Spleen (tissue), 11 donors: Measurements from ENCODE around the gene RSPH9. TPM values are rescaled to one million over a fixed set of nuclear protein-coding genes. Genes with fewer than 3 reads are reported as not detected.

ENCODE experiments used
- DNase-seq: peaks from one replicate; pipeline ENCODE4 v3.0.0-alpha.2; 2020
- H3K27ac ChIP-seq, 8 donors: fragments of 200-600 bp; sonication (generic) in 7 of 8; 1 replicate in 4 of 8; 2 replicates in 4 of 8; pipeline versions ENCODE4 v1.5.0 to v1.8.0; 2016 to 2021; ENCODE audit warnings: inconsistent platforms in 4 of 8, mild to moderate bottlenecking in 4 of 8, moderate library complexity in 1 of 8
- H3K27me3 ChIP-seq, 7 donors: fragments of 200-600 bp; sonication (generic) in 6 of 7; replicated peaks in 1 of 7; 1 replicate in 4 of 7; 2 replicates in 3 of 7; pipeline versions ENCODE4 v1.5.0 to v1.8.0; 2016 to 2021; ENCODE audit warnings: inconsistent platforms in 3 of 7, mild to moderate bottlenecking in 1 of 7
- H3K36me3 ChIP-seq, 6 donors: fragments of 200-600 bp; sonication (generic) in 5 of 6; 1 replicate in 4 of 6; 2 replicates in 2 of 6; pipeline versions ENCODE4 v1.5.0 to v1.8.0; 2016 to 2021; ENCODE audit warnings: inconsistent platforms in 2 of 6
- H3K4me1 ChIP-seq, 6 donors: fragments of 200-600 bp; sonication (generic) in 5 of 6; 1 replicate in 3 of 6; 2 replicates in 3 of 6; pipeline versions ENCODE4 v1.5.0 to v1.8.0; 2016 to 2021; ENCODE audit warnings: inconsistent platforms in 3 of 6
- H3K4me3 ChIP-seq, 8 donors: fragments of 200-600 bp; sonication (generic) in 7 of 8; 1 replicate in 4 of 8; 2 replicates in 4 of 8; pipeline versions ENCODE4 v1.5.0 to v1.8.0; 2016 to 2021; ENCODE audit warnings: inconsistent platforms in 4 of 8, mild to moderate bottlenecking in 4 of 8, moderate library complexity in 2 of 8
- H3K9me3 ChIP-seq, 8 donors: fragments of 200-600 bp; sonication (generic) in 7 of 8; 1 replicate in 4 of 8; 2 replicates in 4 of 8; pipeline versions ENCODE4 v1.5.0 to v1.8.0; 2016 to 2021; ENCODE audit warnings: inconsistent platforms in 4 of 8
- POLR2A ChIP-seq, 3 donors: fragments of 450-650 bp; IDR thresholded peaks; one replicate each; pipeline ENCODE4 v1.5.1; 2017; ENCODE audit warnings: antibody characterized with exemption in 3 of 3, mild to moderate bottlenecking in 1 of 3
- POLR2AphosphoS5 ChIP-seq, 3 donors: sonication (generic); formaldehyde crosslinking; IDR thresholded peaks; one replicate each; pipeline ENCODE4 v1.5.1; 2017; ENCODE audit warnings: antibody characterized with exemption in 3 of 3
- WGBS, 5 donors: extraction: QIAGEN DNeasy Blood & Tissue Kit in 3 of 5; methylation state at CpG; one replicate each; pipeline versions ENCODE4 v1.1.5 to v1.1.7; 2013 to 2018; 5-methylcytosine and 5-hydroxymethylcytosine counted together
- intact Hi-C: fragments of 100-400 bp; cut with DNase I; formaldehyde crosslinking; loops from one replicate; pipeline ENCODE4 v1.15.0; 2023; ENCODE audit warnings: low total_unique reads
- polyA plus RNA-seq, 3 donors: library from polyadenylated mRNA; stranded (reverse); fragments of 200-250 nt; gene quantifications; one replicate each; pipeline ENCODE4 v1.2.1, GENCODE V29; 2013
- total RNA-seq, 7 donors: library from RNA; depleted of rRNA in 3 of 7; stranded (reverse); fragments of >200 nt in 3 of 7; fragmentation: NEBNext Ultra II Directional in 4 of 7; extraction: Animal tissue kit (Norgen Biotek cat#: 25700) in 4 of 7; gene quantifications; one replicate each; pipeline versions ENCODE4 v1.1.0 to v1.2.1, GENCODE V29; 2016 to 2021
- TF ChIP-seq, protein P1 (sequence below), 11 experiments: fragments of 200-600 bp in 7 of 11; fragments of 450-650 bp in 4 of 11; sonication (generic) in 4 of 11; IDR thresholded peaks in 8 of 11; conservative IDR thresholded peaks in 3 of 11; 1 replicate in 7 of 11; 2 replicates in 4 of 11; pipeline versions ENCODE4 v1.4.0 to v1.8.0; 2016 to 2021; ENCODE audit warnings: antibody characterized with exemption in 11 of 11, inconsistent platforms in 4 of 11, mild to moderate bottlenecking in 1 of 11
- donor health status: healthy with polysubstance abuse.
- donor health status: DM: no; HTN: no; CAD: no; lungs with moderate emphysema.
- donor health status: DM: no; HTN: no; CAD: no.
- donor health status: Bipolar disorder and iron deficiency.
- donor health status: healthy.
- donor health status: DM: no; HTN: no; CAD: no.
- donor health status: DM: yes; HTN: yes; CAD: no.

The RSPH9 gene
- total and polyA plus RNA-seq, 10 donors: 0.17 to 0.63 (median 0.20) TPM; not detected in 3

DNA sequence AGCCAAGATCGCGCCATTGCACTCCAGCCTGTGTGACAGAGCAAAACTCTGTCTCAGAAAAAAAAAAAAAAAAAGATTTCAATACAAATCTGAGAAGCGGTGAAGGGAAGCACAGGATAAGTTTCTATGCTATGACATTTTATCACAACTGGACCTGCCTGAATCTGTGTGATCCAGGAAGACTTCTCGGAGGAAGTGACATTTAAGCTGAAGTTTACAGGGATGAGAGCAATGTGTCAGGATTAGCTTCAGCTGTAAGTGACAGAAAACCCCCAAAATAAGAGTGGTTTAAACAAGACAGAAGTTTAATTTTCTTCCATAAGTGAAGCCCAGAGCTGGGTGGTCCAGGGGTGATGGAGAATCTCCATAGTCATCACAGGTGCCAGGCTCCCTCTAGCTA lies 76.2 kb downstream of the RSPH9 start:
- H3K4me3 ChIP-seq: no peak overlapping the region
- WGBS, 5 donors: 86 to 100% (median 88%) methylated on average over 4 of the region's 4 CpGs
- H3K9me3 ChIP-seq: no peaks in the 10 kb centered on the region
- TF ChIP-seq, protein P1, sequence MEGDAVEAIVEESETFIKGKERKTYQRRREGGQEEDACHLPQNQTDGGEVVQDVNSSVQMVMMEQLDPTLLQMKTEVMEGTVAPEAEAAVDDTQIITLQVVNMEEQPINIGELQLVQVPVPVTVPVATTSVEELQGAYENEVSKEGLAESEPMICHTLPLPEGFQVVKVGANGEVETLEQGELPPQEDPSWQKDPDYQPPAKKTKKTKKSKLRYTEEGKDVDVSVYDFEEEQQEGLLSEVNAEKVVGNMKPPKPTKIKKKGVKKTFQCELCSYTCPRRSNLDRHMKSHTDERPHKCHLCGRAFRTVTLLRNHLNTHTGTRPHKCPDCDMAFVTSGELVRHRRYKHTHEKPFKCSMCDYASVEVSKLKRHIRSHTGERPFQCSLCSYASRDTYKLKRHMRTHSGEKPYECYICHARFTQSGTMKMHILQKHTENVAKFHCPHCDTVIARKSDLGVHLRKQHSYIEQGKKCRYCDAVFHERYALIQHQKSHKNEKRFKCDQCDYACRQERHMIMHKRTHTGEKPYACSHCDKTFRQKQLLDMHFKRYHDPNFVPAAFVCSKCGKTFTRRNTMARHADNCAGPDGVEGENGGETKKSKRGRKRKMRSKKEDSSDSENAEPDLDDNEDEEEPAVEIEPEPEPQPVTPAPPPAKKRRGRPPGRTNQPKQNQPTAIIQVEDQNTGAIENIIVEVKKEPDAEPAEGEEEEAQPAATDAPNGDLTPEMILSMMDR (IDR thresholded peaks at IDR 0.05 in 8 of 11, conservative IDR thresholded peaks at IDR 0.05 in 3 of 11): no peak
- no peak for TF ChIP-seq POLR2A (IDR thresholded peaks at IDR 0.05)
- TF ChIP-seq POLR2AphosphoS5 (IDR thresholded peaks at IDR 0.05): no peak
- H3K4me1 ChIP-seq: peaks cover 15 to 38% (median 27%) of the 10 kb centered on the region in 6 donors
- intact Hi-C loops: loop anchor here (5.0 kb wide), 1 partner anchor 356 kb away; no protein-coding TSS in a partner anchor
- DNase-seq: no peak
- no peak overlapping the region for H3K27ac ChIP-seq
- H3K27me3 ChIP-seq: peaks cover 0 to 14% (median 0%) of the 10 kb centered on the region in 7 donors
- no peaks in the 10 kb centered on the region for H3K36me3 ChIP-seq

Other genes starting within 250 kb of the RSPH9 start
- gene ABCC10, start 217.5 kb upstream of the RSPH9 start, total RNA-seq: 10 to 100 TPM; 19.4 to 52.6 (median 35.0) TPM
- gene ABCC10, start 217.5 kb upstream of the RSPH9 start, polyA plus RNA-seq: 10 to 100 TPM; 13.1 to 28.6 (median 28.5) TPM
- gene DLK2, start 189.5 kb upstream of the RSPH9 start, total RNA-seq: under 1 TPM in 5 of 7 donors, not detected in 2; 0.38 to 0.68 (median 0.54) TPM
- under 1 TPM; 0.12 to 0.26 (median 0.17) TPM for gene DLK2, start 189.5 kb upstream of the RSPH9 start, polyA plus RNA-seq
- gene TJAP1, start 167.5 kb upstream of the RSPH9 start, total RNA-seq: 10 to 100 TPM; 32.1 to 40.0 (median 37.7) TPM
- 10 to 100 TPM; 13.5 to 32.1 (median 27.4) TPM for gene TJAP1, start 167.5 kb upstream of the RSPH9 start, polyA plus RNA-seq
- gene LRRC73, start 134.7 kb upstream of the RSPH9 start, total RNA-seq: 1 to 10 TPM in 2 of 7 donors, under 1 TPM in 5; 0.54 to 1.3 (median 0.76) TPM
- under 1 TPM; 0.11 to 0.19 (median 0.11) TPM for gene LRRC73, start 134.7 kb upstream of the RSPH9 start, polyA plus RNA-seq
- gene YIPF3, start 128.1 kb upstream of the RSPH9 start, total RNA-seq: 10 to 100 TPM; 57.0 to 80.1 (median 71.1) TPM
- gene YIPF3, start 128.1 kb upstream of the RSPH9 start, polyA plus RNA-seq: 10 to 100 TPM; 38.0 to 49.9 (median 38.4) TPM
- gene POLR1C, start 127.9 kb upstream of the RSPH9 start, total RNA-seq: 10 to 100 TPM; 24.1 to 32.6 (median 28.1) TPM
- gene POLR1C, start 127.9 kb upstream of the RSPH9 start, polyA plus RNA-seq: 10 to 100 TPM; 27.9 to 30.1 (median 29.1) TPM
- 10 to 100 TPM; 20.4 to 33.1 (median 24.8) TPM for gene XPO5, start 69.0 kb upstream of the RSPH9 start, total RNA-seq
- gene XPO5, start 69.0 kb upstream of the RSPH9 start, polyA plus RNA-seq: 1 to 10 TPM; 7.1 to 9.4 (median 8.2) TPM
- gene POLH, start 68.9 kb upstream of the RSPH9 start, total RNA-seq: 10 to 100 TPM; 10.5 to 23.0 (median 12.9) TPM
- 1 to 10 TPM; 4.1 to 5.2 (median 4.4) TPM for gene POLH, start 68.9 kb upstream of the RSPH9 start, polyA plus RNA-seq
- gene GTPBP2, start 15.8 kb upstream of the RSPH9 start, total RNA-seq: 100 to 1,000 TPM in 1 of 7 donors, 10 to 100 TPM in 6; 56.8 to 100 (median 72.0) TPM
- 10 to 100 TPM; 29.6 to 52.3 (median 43.9) TPM for gene GTPBP2, start 15.8 kb upstream of the RSPH9 start, polyA plus RNA-seq
- 10 to 100 TPM; 18.9 to 33.4 (median 22.2) TPM for gene MAD2L1BP, start 9.2 kb upstream of the RSPH9 start, total RNA-seq
- 10 to 100 TPM; 19.0 to 23.2 (median 19.8) TPM for gene MAD2L1BP, start 9.2 kb upstream of the RSPH9 start, polyA plus RNA-seq
- 10 to 100 TPM; 29.8 to 37.6 (median 30.9) TPM for gene MRPS18A, start 42.8 kb downstream of the RSPH9 start, total RNA-seq
- gene MRPS18A, start 42.8 kb downstream of the RSPH9 start, polyA plus RNA-seq: 10 to 100 TPM; 28.0 to 48.6 (median 34.3) TPM
- 100 to 1,000 TPM; 112 to 486 (median 203) TPM for gene VEGFA, start 125.2 kb downstream of the RSPH9 start, total RNA-seq
- 10 to 100 TPM; 31.0 to 56.6 (median 36.0) TPM for gene VEGFA, start 125.2 kb downstream of the RSPH9 start, polyA plus RNA-seq